Measurements from ENCODE around the gene PDE4DIP.
A peak's percentile ranks its signal among the peaks of the same experiment; 100 is the strongest.
"Not testable (repeated sequence)": the region's sequence is repeated elsewhere in the genome, so short reads cannot be mapped to it uniquely, and the experiment has no call there.

The PDE4DIP gene

GRCh38 chr1:148921047-148921446, 76.8 kb downstream of the PDE4DIP start:
- DNase-seq, result not testable (repeated sequence)

- DNase-seq, result not testable (repeated sequence)
These were observed 79.6 kb downstream of the PDE4DIP start for GRCh38 chr1:148923798-148924197.

- not testable (repeated sequence) for DNase-seq
These were observed 83.4 kb downstream of the PDE4DIP start for GRCh38 chr1:148927645-148928044.

- DNase-seq, result not testable (repeated sequence)
These were observed 85.0 kb downstream of the PDE4DIP start for GRCh38 chr1:148929253-148929652.

GRCh38 chr1:148935381-148936002, 91.3 kb downstream of the PDE4DIP start:
- DNase-seq, result not testable (repeated sequence)

GRCh38 chr1:148942906-148943305, 98.7 kb downstream of the PDE4DIP start:
- not testable (repeated sequence) for DNase-seq

- DNase-seq, result not testable (repeated sequence)
These were observed 100.9 kb downstream of the PDE4DIP start for GRCh38 chr1:148945130-148945529.

GRCh38 chr1:148948768-148949167, 104.5 kb downstream of the PDE4DIP start:
- not testable (repeated sequence) for DNase-seq

GRCh38 chr1:148951336-148952227, 107.4 kb downstream of the PDE4DIP start:
- peak; percentile 79 for DNase-seq

GRCh38 chr1:148952253-148952937, 108.2 kb downstream of the PDE4DIP start:
- DNase-seq, result peak; percentile 79

- DNase-seq, result peak; percentile 43
These were observed 108.8 kb downstream of the PDE4DIP start for GRCh38 chr1:148952938-148953616.

- DNase-seq, result not testable (repeated sequence)
These were observed 109.5 kb downstream of the PDE4DIP start for GRCh38 chr1:148953730-148954129.

- DNase-seq, result not testable (repeated sequence)
These were observed 114.1 kb downstream of the PDE4DIP start for GRCh38 chr1:148958343-148958742.

- not testable (repeated sequence) for DNase-seq
These were observed 116.2 kb downstream of the PDE4DIP start for GRCh38 chr1:148960212-148961000.

- DNase-seq, result not testable (repeated sequence)
These were observed 118.1 kb downstream of the PDE4DIP start for GRCh38 chr1:148962127-148962857.

GRCh38 chr1:148966084-148966483, 121.9 kb downstream of the PDE4DIP start:
- DNase-seq, result not testable (repeated sequence)

GRCh38 chr1:148967580-148967979, 123.4 kb downstream of the PDE4DIP start:
- DNase-seq, result not testable (repeated sequence)

GRCh38 chr1:148968682-148969081, 124.5 kb downstream of the PDE4DIP start:
- not testable (repeated sequence) for DNase-seq

GRCh38 chr1:148969126-148969525, 124.9 kb downstream of the PDE4DIP start:
- DNase-seq, result not testable (repeated sequence)

GRCh38 chr1:148975453-148975852, 131.2 kb downstream of the PDE4DIP start:
- not testable (repeated sequence) for DNase-seq
